PC-9 (cell line): Measurements from ENCODE around the gene GCNT2. TPM values are rescaled to one million over a fixed set of nuclear protein-coding genes. Genes with fewer than 3 reads are reported as not detected.

Experiments
- BruUV-seq: library from RNA; stranded (reverse); fragments of 400-500 nt; replicated peaks from 2 replicates; lab custom pipeline; 2021; lab: Mats Ljungman, UMichigan
- CTCF ChIA-PET: fragments of 300-600 bp; sonication (Branson Sonifier 250); formaldehyde crosslinking; loops from one replicate; lab custom pipeline; 2022; ENCODE audit warnings: antibody characterized with exemption; lab: Charles Lee
- POLR2A ChIA-PET: fragments of 300-600 bp; sonication (Branson Sonifier 250); formaldehyde crosslinking; loops from one replicate; lab custom pipeline; 2022; ENCODE audit warnings: antibody characterized with exemption; ENCODE audit not compliant: unreplicated experiment; lab: Charles Lee
- DNase-seq, 2 experiments: peaks; one replicate each; pipeline versions ENCODE4 v3.0.0 to v3.0.0-alpha.2; 2015 to 2022; ENCODE audit warnings: mixed read lengths in 1 of 2
- H2AFZ ChIP-seq: fragments of 200-600 bp; sonication (generic); 2 replicates; pipeline ENCODE4 v1.8.1; 2017; ENCODE audit warnings: antibody characterized with exemption
- H3F3A ChIP-seq: fragments of 200-600 bp; sonication (generic); 2 replicates; pipeline ENCODE4 v1.8.1; 2017; ENCODE audit warnings: antibody characterized with exemption, mild to moderate bottlenecking, low read depth; ENCODE audit not compliant: insufficient read depth
- H3K27ac ChIP-seq: fragments of 200-600 bp; sonication (generic); 2 replicates; pipeline ENCODE4 v1.6.1; 2016; ENCODE audit warnings: mixed run types
- H3K27me3 ChIP-seq: fragments of 200-600 bp; sonication (generic); 2 replicates; pipeline ENCODE4 v1.6.1; 2016; ENCODE audit warnings: low read depth, mixed run types; ENCODE audit not compliant: insufficient read depth
- H3K36me3 ChIP-seq: fragments of 200-600 bp; sonication (generic); 2 replicates; pipeline ENCODE4 v1.6.1; 2016; ENCODE audit warnings: low read depth, mixed run types
- H3K4me1 ChIP-seq: fragments of 200-600 bp; sonication (generic); replicated peaks from 2 replicates; pipeline ENCODE4 v1.6.1; 2016; ENCODE audit warnings: mixed run types; ENCODE audit not compliant: insufficient read depth
- H3K4me2 ChIP-seq: fragments of 200-600 bp; sonication (generic); 2 replicates; pipeline ENCODE4 v1.6.1; 2017; ENCODE audit warnings: mixed run types
- H3K4me3 ChIP-seq: fragments of 200-600 bp; sonication (generic); 2 replicates; pipeline ENCODE4 v1.6.1; 2016; ENCODE audit warnings: mixed run types
- H3K79me2 ChIP-seq: fragments of 200-600 bp; sonication (generic); 2 replicates; pipeline ENCODE4 v1.6.1; 2017; ENCODE audit warnings: low read depth, mixed run types
- H3K9me2 ChIP-seq: fragments of 200-600 bp; sonication (generic); 2 replicates; pipeline ENCODE4 v1.8.1; 2017; ENCODE audit warnings: mild to moderate bottlenecking; ENCODE audit not compliant: insufficient read depth
- H3K9me3 ChIP-seq: fragments of 200-600 bp; sonication (generic); 2 replicates; pipeline ENCODE4 v1.8.1; 2016; ENCODE audit warnings: low read depth; ENCODE audit not compliant: insufficient read depth
- H4K20me1 ChIP-seq: fragments of 200-600 bp; sonication (generic); 2 replicates; pipeline ENCODE4 v1.8.1; 2017; ENCODE audit not compliant: insufficient read depth
- CTCF ChIP-seq: fragments of 200-600 bp; sonication (generic); conservative IDR thresholded peaks from 2 replicates; pipeline ENCODE4 v1.6.1; 2017; ENCODE audit warnings: mixed run types, antibody characterized with exemption, mild to moderate bottlenecking, moderate library complexity
- EZH2 ChIP-seq: fragments of 200-600 bp; sonication (generic); IDR thresholded peaks from 2 replicates; pipeline ENCODE4 v1.8.0; 2017; ENCODE audit warnings: antibody characterized with exemption, low read depth
- intact Hi-C: fragments of 100-400 bp; cut with micrococcal nuclease; formaldehyde crosslinking; loops from one replicate; pipeline ENCODE4 v1.10.0; 2022; ENCODE audit not compliant: unreplicated experiment
- total RNA-seq: library from RNA; stranded (reverse); gene quantifications from 2 replicates; pipeline ENCODE4 v1.2.3, GENCODE V29; 2021

The GCNT2 gene
- total RNA-seq, 1 experiment from 2014 or later = 35.7 TPM

GRCh38 chr6:10556992-10557391 lies 35.8 kb downstream of the GCNT2 start:
- H3K4me3 ChIP-seq = no peak overlapping the region
- CTCF ChIA-PET = no interaction called here
- H3K4me1 ChIP-seq = no peaks in the 10 kb centered on the region
- H3K27ac ChIP-seq = no peak overlapping the region
- intact Hi-C loops = no loop called here
- H3F3A ChIP-seq = no peaks in the 10 kb centered on the region
- H3K27me3 ChIP-seq = no peaks in the 10 kb centered on the region
- H4K20me1 ChIP-seq = no peaks in the 10 kb centered on the region
- POLR2A ChIA-PET = no interaction called here
- H2AFZ ChIP-seq = no peak overlapping the region
- no TSS peak for BruUV-seq
- 0 out of 2 replicates have a peak, but pooled peaks cover 3% of the 10 kb centered on the region for H3K36me3 ChIP-seq
- no peaks in the 10 kb centered on the region for H3K9me3 ChIP-seq
- TF ChIP-seq EZH2 (no peak), CTCF (no peak)
- DNase-seq = no peak
- no peaks in the 10 kb centered on the region; the same call in 1 of the 2 replicates for H3K79me2 ChIP-seq
- H3K9me2 ChIP-seq = no peaks in the 10 kb centered on the region
- no peak overlapping the region for H3K4me2 ChIP-seq

GRCh38 chr6:10557913-10558312 lies 36.8 kb downstream of the GCNT2 start:
- Histone ChIP-seq H2AFZ (no peak overlapping the region), H3K36me3 (0 out of 2 replicates have a peak, but pooled peaks cover 3% of the 10 kb centered on the region), H3K79me2 (no peaks in the 10 kb centered on the region; the same call in 1 of the 2 replicates), H4K20me1 (no peaks in the 10 kb centered on the region), H3K27ac (no peak overlapping the region), H3F3A (no peaks in the 10 kb centered on the region), H3K4me2 (no peak overlapping the region), H3K9me3 (no peaks in the 10 kb centered on the region), H3K4me1 (no peaks in the 10 kb centered on the region), H3K4me3 (no peak overlapping the region), H3K9me2 (no peaks in the 10 kb centered on the region), H3K27me3 (no peaks in the 10 kb centered on the region)
- DNase-seq = no peak
- ChIA-PET POLR2A (interaction anchor here (0.6 kb wide), 1 partner anchor 28 kb away, joined by 3 read pairs; no protein-coding TSS in a partner anchor), CTCF (no interaction called here)
- BruUV-seq = no TSS peak
- TF ChIP-seq CTCF (no peak), EZH2 (no peak)
- intact Hi-C loops = no loop called here

- ChIA-PET CTCF (no interaction called here), POLR2A (no interaction called here)
- Histone ChIP-seq H3K4me2 (no peak overlapping the region), H4K20me1 (no peaks in the 10 kb centered on the region), H3K79me2 (no peaks in the 10 kb centered on the region; the same call in 1 of the 2 replicates), H2AFZ (no peak overlapping the region), H3K4me1 (no peaks in the 10 kb centered on the region), H3K36me3 (0 out of 2 replicates have a peak, but pooled peaks cover 3% of the 10 kb centered on the region), H3F3A (no peaks in the 10 kb centered on the region), H3K27ac (no peak overlapping the region), H3K27me3 (no peaks in the 10 kb centered on the region), H3K9me2 (no peaks in the 10 kb centered on the region), H3K4me3 (no peak overlapping the region), H3K9me3 (no peaks in the 10 kb centered on the region)
- no TSS peak for BruUV-seq
- intact Hi-C loops = no loop called here
- DNase-seq = no peak
- TF ChIP-seq EZH2 (no peak), CTCF (no peak)
Observed at GRCh38 chr6:10558565-10558964, 37.4 kb downstream of the GCNT2 start.
